ENCODE data around the gene GPBP1L1. TPM values are rescaled to one million over a fixed set of nuclear protein-coding genes. Genes with fewer than 3 reads are reported as not detected.

The GPBP1L1 gene
- total and polyA plus RNA-seq, 9 of the 15 experiments (the other 6 are each of a cell fraction or from before 2014, with no cell fraction given): 86.0 to 216 (median 138) TPM

DNA sequence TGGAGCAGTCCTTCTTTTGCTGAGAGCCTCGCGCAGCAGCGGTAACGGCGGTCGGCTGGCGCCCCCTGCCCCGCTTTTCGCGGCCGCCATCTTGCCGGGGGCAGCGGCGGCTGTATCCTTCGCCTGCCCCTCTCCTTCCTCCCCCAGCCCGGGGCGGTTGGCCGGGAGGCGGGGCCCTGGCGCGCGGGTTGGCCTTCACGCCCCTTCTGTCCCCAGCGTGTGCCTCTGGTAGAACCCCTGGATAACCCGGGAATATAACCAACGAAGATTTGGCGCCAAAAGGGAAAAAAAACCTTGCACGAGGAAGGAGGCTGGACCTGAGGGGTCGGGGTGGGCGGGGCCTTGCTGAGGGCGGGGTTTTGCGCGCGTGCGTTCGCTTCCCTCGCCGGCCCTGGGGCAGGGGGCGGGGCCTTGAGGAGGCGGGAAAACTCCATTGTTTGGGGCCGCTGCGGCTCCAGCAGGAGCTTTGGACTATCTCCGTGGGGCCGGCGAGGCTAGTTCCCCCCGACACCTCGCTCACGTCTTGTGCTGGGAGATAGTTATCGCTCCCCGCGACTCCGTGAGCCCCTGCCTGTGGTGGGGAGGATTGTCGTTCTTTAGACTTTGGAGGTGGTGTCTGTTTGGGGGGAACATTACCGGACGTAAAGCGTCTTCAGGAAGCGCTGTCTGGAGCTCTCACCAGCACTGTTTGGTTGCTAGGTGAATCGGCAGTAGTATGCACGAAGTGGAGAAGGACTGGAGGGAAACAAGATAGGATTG lies 101.8 kb downstream of the GPBP1L1 start (continued):
- TF ChIP-seq, protein P1, sequence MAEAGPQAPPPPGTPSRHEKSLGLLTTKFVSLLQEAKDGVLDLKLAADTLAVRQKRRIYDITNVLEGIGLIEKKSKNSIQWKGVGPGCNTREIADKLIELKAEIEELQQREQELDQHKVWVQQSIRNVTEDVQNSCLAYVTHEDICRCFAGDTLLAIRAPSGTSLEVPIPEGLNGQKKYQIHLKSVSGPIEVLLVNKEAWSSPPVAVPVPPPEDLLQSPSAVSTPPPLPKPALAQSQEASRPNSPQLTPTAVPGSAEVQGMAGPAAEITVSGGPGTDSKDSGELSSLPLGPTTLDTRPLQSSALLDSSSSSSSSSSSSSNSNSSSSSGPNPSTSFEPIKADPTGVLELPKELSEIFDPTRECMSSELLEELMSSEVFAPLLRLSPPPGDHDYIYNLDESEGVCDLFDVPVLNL (CRISPR knock-in tag; IDR thresholded peaks at IDR 0.05; ENCODE audit: low read depth): peak; percentile 89
- TF ChIP-seq, protein P2, sequence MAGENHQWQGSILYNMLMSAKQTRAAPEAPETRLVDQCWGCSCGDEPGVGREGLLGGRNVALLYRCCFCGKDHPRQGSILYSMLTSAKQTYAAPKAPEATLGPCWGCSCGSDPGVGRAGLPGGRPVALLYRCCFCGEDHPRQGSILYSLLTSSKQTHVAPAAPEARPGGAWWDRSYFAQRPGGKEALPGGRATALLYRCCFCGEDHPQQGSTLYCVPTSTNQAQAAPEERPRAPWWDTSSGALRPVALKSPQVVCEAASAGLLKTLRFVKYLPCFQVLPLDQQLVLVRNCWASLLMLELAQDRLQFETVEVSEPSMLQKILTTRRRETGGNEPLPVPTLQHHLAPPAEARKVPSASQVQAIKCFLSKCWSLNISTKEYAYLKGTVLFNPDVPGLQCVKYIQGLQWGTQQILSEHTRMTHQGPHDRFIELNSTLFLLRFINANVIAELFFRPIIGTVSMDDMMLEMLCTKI (IDR thresholded peaks at IDR 0.05; ENCODE audit: partially characterized antibody): no peak
- TF ChIP-seq CBFA2T2 (conservative IDR thresholded peaks at IDR 0.05) (no peak), RBM14 (IDR thresholded peaks at IDR 0.05; ENCODE audit: borderline replicate concordance, insufficient read depth, low read depth, low read length) (peak; percentile 96; the same call in 1 of the 2 replicates), MYC (IDR thresholded peaks at IDR 0.05; ENCODE audit: low read depth, low read length) (peak; percentile 64), MYC (CRISPR knock-in tag; IDR thresholded peaks at IDR 0.05; ENCODE audit: borderline replicate concordance, low read depth) (no peak), MCM7 (IDR thresholded peaks at IDR 0.05) (no peak), ZNF584 (CRISPR knock-in tag; IDR thresholded peaks at IDR 0.05; ENCODE audit: low read depth) (no peak), CBFB (CRISPR knock-in tag; IDR thresholded peaks at IDR 0.05) (peak; percentile 87; the same call in 1 of the 2 replicates), KDM1A (IDR thresholded peaks at IDR 0.05) (no peak), CHD2 (IDR thresholded peaks at IDR 0.05; ENCODE audit: low read depth, low read length) (0 out of 2 replicates have a peak, but pooled peaks have one; percentile 14), RBFOX2 (IDR thresholded peaks at IDR 0.05; ENCODE audit: low read depth, low read length) (peak; percentile 99), FUS (optimal IDR thresholded peaks at IDR 0.05; ENCODE audit: low read depth, low read length) (peak; percentile 98), MEF2D (tag; conservative IDR thresholded peaks at IDR 0.05; ENCODE audit: low read depth) (no peak), NBN (IDR thresholded peaks at IDR 0.05; ENCODE audit: low read depth) (0 out of 2 replicates have a peak, but pooled peaks have one; percentile 9), ZFP36 (IDR thresholded peaks at IDR 0.05; ENCODE audit: low read depth, low read length, partially characterized antibody) (no peak), AFF4 (CRISPR knock-in tag; IDR thresholded peaks at IDR 0.05) (peak; percentile 87), EP400 (IDR thresholded peaks at IDR 0.05) (peak; percentile 93), IRF1 (CRISPR knock-in tag; IDR thresholded peaks at IDR 0.05; ENCODE audit: borderline replicate concordance) (peak; percentile 40; the same call in 1 of the 2 replicates)
- TF ChIP-seq, protein P3, sequence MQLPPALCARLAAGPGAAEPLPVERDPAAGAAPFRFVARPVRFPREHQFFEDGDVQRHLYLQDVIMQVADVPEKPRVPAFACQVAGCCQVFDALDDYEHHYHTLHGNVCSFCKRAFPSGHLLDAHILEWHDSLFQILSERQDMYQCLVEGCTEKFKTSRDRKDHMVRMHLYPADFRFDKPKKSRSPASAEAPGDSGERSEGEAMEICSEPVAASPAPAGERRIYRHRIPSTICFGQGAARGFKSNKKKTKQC (CRISPR knock-in tag; IDR thresholded peaks at IDR 0.05): peak; percentile 72

Data from K562 (cell line).